ENCODE data around the gene CPNE1.
"Not testable (repeated sequence)": the region's sequence is repeated elsewhere in the genome, so short reads cannot be mapped to it uniquely, and the experiment has no call there.

Gene CPNE1

GRCh38 chr20:35664466-35665206 lies at the start of gene CPNE1, which contains the start of gene RBM12:
Gene CPNE1 (minus strand): TSS chr20:35664900. CDS start chr20:35632923, 31,977 bp downstream.
Gene RBM12 (minus strand): TSS chr20:35664900. CDS start chr20:35655322, 9,578 bp downstream.
- H3K27ac ChIP-seq, result peak within 1 kb of the TSS; percentile 97
- peak; percentile 95 for DNase-seq (ENCODE audit: low spot score)
- peak within 1 kb of the TSS; percentile 88 for H3K4me3 ChIP-seq
- TF ChIP-seq CTCF (IDR thresholded peaks at IDR 0.05), result no peak

GRCh38 chr20:35714127-35714526 lies 49.4 kb upstream of the CPNE1 start:
- DNase-seq (ENCODE audit: low spot score), result no peak
- TF ChIP-seq CTCF (IDR thresholded peaks at IDR 0.05), result no peak
- no peak overlapping the region for H3K27ac ChIP-seq
- H3K4me3 ChIP-seq, result no peak overlapping the region

GRCh38 chr20:35713120-35713519 lies 48.4 kb upstream of the CPNE1 start:
- not testable (repeated sequence) for DNase-seq (ENCODE audit: low spot score); H3K4me3 ChIP-seq; H3K27ac ChIP-seq

GRCh38 chr20:35711588-35712209 lies 47.0 kb upstream of the CPNE1 start:
- Histone ChIP-seq H3K4me3 (no peak overlapping the region), H3K27ac (no peak overlapping the region)
- no peak for DNase-seq (ENCODE audit: low spot score)
- no peak for TF ChIP-seq CTCF (IDR thresholded peaks at IDR 0.05)

GRCh38 chr20:35710884-35711587 lies 46.3 kb upstream of the CPNE1 start:
- no peak overlapping the region for H3K4me3 ChIP-seq
- no peak for TF ChIP-seq CTCF (IDR thresholded peaks at IDR 0.05)
- H3K27ac ChIP-seq, result no peak overlapping the region
- no peak for DNase-seq (ENCODE audit: low spot score)

GRCh38 chr20:35710039-35710438 lies 45.3 kb upstream of the CPNE1 start:
- no peak overlapping the region for H3K4me3 ChIP-seq
- H3K27ac ChIP-seq, result no peak overlapping the region
- no peak for DNase-seq (ENCODE audit: low spot score)
- no peak for TF ChIP-seq CTCF (IDR thresholded peaks at IDR 0.05)

GRCh38 chr20:35709259-35709658 lies 44.6 kb upstream of the CPNE1 start:
- no peak for DNase-seq (ENCODE audit: low spot score)
- no peak overlapping the region for H3K4me3 ChIP-seq
- TF ChIP-seq CTCF (IDR thresholded peaks at IDR 0.05), result no peak
- H3K27ac ChIP-seq, result no peak overlapping the region

Measured in coronary artery (tissue), 2 donors.